ENCODE data around the gene ELL2. TPM values are rescaled to one million over a fixed set of nuclear protein-coding genes. Genes with fewer than 3 reads are reported as not detected.

The ELL2 gene
- total and polyA plus RNA-seq, 7 donors = 16.2 to 59.8 (median 36.9) TPM

DNA sequence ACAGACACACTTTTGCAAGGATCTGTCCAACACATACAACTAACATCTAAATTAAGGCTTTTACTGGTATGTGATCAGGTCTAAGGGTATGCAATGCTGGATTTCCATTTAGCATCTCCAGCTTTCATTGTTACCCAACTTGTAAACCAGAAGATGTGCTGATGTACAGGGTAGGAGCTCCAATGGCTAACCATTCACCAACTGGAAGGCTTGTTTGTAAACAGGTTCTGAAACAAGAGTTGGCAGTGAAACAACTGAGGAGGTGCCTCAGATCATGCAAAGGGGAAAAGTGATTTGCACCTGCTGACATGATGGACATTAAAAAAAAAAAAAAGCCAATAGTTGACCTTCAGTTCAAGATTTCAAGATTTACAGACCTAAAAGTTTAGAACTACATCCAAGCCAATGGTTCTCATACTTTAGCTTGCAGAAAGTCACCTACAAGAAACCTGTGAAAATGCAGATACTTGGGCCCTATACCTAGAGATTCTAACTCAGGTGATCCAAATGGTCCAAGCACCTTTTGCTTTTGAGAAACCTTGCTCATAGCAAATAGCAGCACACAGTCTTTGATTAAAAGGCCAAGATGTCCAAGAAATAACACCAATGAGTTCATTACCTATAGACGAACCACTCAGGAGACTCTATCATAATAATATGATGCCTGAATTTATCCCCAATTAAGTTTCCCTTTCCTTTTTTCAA is 75.2 kb downstream of the ELL2 start:
- Histone ChIP-seq H3K27ac (no peak overlapping the region), H3K36me3 (ENCODE audit: insufficient read depth in 1 of 2, low read depth in 1 of 2) (peaks cover 2 to 58% of the 10 kb centered on the region in 2 donors), H3K4me3 (no peak overlapping the region), H3K9me3 (no peaks in the 10 kb centered on the region), H3K4me1 (peaks cover 29% of the 10 kb centered on the region), H3K27me3 (ENCODE audit: insufficient read depth in 3 of 3, low read length in 2 of 3) (no peaks in the 10 kb centered on the region)
- intact Hi-C loops (cut with DNase I) = no loop called here
- DNase-seq (no peak), ATAC-seq (no peak)
- TF ChIP-seq, protein P1, sequence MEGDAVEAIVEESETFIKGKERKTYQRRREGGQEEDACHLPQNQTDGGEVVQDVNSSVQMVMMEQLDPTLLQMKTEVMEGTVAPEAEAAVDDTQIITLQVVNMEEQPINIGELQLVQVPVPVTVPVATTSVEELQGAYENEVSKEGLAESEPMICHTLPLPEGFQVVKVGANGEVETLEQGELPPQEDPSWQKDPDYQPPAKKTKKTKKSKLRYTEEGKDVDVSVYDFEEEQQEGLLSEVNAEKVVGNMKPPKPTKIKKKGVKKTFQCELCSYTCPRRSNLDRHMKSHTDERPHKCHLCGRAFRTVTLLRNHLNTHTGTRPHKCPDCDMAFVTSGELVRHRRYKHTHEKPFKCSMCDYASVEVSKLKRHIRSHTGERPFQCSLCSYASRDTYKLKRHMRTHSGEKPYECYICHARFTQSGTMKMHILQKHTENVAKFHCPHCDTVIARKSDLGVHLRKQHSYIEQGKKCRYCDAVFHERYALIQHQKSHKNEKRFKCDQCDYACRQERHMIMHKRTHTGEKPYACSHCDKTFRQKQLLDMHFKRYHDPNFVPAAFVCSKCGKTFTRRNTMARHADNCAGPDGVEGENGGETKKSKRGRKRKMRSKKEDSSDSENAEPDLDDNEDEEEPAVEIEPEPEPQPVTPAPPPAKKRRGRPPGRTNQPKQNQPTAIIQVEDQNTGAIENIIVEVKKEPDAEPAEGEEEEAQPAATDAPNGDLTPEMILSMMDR (IDR thresholded peaks at IDR 0.05) = no peak
- WGBS, 3 donors = 94 to 100% (median 100%) methylated on average over 1 of the region's 1 CpG

DNA sequence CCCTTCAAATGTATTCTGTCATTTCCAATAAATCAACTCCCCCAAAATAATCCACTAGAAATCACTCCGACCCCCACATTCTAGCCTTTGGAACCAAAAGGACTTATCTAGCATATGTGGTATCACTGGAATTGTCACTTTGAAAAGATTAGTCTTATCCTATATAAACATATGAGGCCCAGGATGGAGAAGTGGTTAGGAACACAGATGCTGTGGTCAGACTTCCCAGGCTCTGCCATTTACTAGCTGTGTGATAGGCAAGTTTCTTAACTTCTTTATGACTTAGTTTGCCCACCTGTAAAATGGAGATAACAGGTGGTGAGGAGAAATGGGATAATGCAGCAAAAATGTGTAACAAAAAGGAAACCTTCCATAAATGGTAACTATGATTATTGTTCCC is 77.1 kb downstream of the ELL2 start:
- peaks cover 0 to 38% of the 10 kb centered on the region in 2 donors for H3K36me3 ChIP-seq (ENCODE audit: insufficient read depth in 1 of 2, low read depth in 1 of 2)
- TF ChIP-seq, protein P1 (IDR thresholded peaks at IDR 0.05) = no peak
- no peaks in the 10 kb centered on the region for H3K9me3 ChIP-seq
- intact Hi-C loops (cut with DNase I) = no loop called here
- DNase-seq = no peak
- no peaks in the 10 kb centered on the region for H3K27me3 ChIP-seq (ENCODE audit: insufficient read depth in 3 of 3, low read length in 2 of 3)
- H3K27ac ChIP-seq = peak overlapping the region; percentile 73
- no peak for ATAC-seq
- H3K4me1 ChIP-seq = peaks cover 31% of the 10 kb centered on the region
- WGBS, 3 donors = 85 to 94% (median 91%) methylated on average over 1 of the region's 1 CpG
- no peak overlapping the region for H3K4me3 ChIP-seq

DNA sequence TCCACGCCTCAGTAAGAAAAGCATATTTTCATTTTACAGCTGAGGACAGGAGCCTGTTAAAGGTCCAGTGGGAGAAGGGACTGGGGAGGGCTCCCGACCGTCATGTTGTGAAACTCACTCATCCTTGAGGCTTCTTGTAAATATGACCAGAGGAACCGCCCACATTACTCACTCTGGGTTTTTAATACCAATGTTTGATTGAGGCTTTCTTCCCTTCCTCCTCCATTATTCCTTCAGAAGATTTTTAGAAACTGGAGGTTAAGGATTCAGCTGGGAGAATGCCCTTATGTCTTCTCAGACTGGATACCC is 77.7 kb downstream of the ELL2 start:
- H3K4me3 ChIP-seq = no peak overlapping the region
- no peak for DNase-seq
- TF ChIP-seq, protein P1 (IDR thresholded peaks at IDR 0.05) = no peak
- peaks cover 0 to 33% of the 10 kb centered on the region in 2 donors for H3K36me3 ChIP-seq (ENCODE audit: insufficient read depth in 1 of 2, low read depth in 1 of 2)
- peak overlapping the region; percentile 73 for H3K27ac ChIP-seq
- H3K4me1 ChIP-seq = peaks cover 31% of the 10 kb centered on the region
- peak in 3 of 4 donors; percentile 25 to 44 (median 41) for ATAC-seq
- no peaks in the 10 kb centered on the region for H3K9me3 ChIP-seq
- intact Hi-C loops (cut with DNase I) = no loop called here
- 71 to 79% (median 78%) methylated on average over 4 of the region's 4 CpGs for WGBS, 3 donors
- no peaks in the 10 kb centered on the region for H3K27me3 ChIP-seq (ENCODE audit: insufficient read depth in 3 of 3, low read length in 2 of 3)

DNA sequence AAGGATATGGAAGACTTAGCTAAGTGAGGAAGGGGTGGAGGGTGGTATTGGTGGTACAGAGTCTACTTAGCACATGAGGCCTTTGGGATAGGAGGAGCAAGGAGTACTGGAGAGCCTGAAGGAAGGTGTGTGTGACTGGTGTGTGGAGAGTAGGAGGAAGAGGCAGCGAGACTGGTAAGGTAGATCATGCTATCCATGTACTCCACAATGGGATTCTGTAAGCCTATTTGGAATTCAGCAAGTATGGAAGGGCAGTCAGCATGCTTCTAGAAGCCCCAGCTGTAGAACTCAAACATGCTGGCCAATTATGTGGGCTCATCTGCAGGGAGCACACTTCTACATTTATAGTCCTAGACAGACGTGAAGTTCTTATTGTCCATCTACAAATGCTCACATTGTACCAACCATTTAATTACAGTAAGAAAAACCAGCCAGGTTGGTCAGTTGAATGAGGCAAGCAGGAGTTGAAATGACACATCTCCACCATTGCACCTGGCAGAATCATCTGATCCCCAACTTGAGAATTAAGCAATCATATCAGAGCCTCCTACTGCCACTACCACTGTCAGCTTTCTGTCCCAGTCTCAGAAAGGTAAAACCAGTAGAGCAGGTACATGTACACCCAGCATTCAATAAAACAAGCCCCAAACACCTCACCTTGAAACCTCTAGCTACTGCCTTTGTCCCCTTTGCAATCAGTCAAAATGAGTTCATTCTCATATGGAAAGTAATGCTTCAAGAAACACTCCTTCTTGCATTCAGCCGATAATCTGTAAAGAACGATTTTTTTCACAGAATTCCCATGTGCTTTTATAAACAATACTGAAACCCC is 78.2 kb downstream of the ELL2 start:
- DNase-seq (no peak), ATAC-seq (peak; percentile 42 to 60 (median 56))
- Histone ChIP-seq H3K36me3 (ENCODE audit: insufficient read depth in 1 of 2, low read depth in 1 of 2) (peaks cover 0 to 27% of the 10 kb centered on the region in 2 donors), H3K9me3 (no peaks in the 10 kb centered on the region), H3K4me3 (no peak overlapping the region), H3K27ac (peak overlapping the region; percentile 73), H3K4me1 (peaks cover 31% of the 10 kb centered on the region), H3K27me3 (ENCODE audit: insufficient read depth in 3 of 3, low read length in 2 of 3) (no peaks in the 10 kb centered on the region)
- TF ChIP-seq, protein P1 (IDR thresholded peaks at IDR 0.05) = no peak
- 75 to 84% (median 83%) methylated on average over 4 of the region's 4 CpGs for WGBS, 3 donors
- intact Hi-C loops (cut with DNase I) = no loop called here

Data from psoas muscle (tissue), 8 donors.